NCI-H187 (cell line): ENCODE measurements around the gene SLMAP.
"Not testable (repeated sequence)": the region's sequence is repeated elsewhere in the genome, so short reads cannot be mapped to it uniquely, and the experiment has no call there.

Experiments
- DNase-seq, 2 experiments: peaks; one replicate each; lab custom pipeline; 2025; lab: John Stamatoyannopoulos, UW

Gene SLMAP

DNA sequence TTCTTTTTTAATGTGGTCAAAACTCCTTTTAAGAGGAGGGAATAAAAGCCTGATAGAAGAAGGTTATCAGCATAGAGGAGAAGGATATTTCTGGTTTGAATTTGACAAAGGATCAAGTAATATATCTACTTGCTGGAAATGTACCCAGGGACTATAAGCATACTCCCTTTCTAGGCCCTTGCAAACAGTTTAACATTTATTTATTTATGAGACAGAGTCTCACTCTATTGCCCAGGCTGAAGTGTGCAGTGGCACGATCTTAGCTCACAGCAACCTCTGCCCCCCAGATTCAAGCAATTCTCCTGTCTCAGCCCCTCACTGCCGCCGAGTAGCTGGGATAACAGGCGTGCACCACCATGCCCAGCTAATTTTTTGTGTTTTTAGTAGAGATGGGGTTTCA lies 71.6 kb downstream of the SLMAP start:
- no peak for DNase-seq

DNA sequence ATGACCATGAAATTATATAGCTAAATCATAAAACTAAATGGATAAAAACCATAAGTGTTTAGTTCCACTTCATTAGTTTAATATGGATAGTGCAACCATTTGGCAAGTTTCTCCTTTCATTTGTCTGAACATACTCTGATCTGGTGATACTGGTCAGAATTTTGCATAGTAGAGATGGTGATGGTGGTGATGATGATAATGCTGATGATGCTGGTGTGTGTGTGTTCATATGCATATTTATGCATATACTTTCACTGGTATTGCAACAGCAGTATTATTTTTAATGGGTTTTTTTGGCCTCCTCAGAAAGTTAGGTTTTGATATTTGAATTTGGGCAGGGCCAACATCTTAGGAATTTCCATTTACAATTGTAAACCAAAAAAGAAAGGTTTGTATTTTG lies 76.4 kb downstream of the SLMAP start:
- DNase-seq, result no peak

GRCh38 chr3:57832900-57833313 lies 76.8 kb downstream of the SLMAP start:
- no peak for DNase-seq

DNA sequence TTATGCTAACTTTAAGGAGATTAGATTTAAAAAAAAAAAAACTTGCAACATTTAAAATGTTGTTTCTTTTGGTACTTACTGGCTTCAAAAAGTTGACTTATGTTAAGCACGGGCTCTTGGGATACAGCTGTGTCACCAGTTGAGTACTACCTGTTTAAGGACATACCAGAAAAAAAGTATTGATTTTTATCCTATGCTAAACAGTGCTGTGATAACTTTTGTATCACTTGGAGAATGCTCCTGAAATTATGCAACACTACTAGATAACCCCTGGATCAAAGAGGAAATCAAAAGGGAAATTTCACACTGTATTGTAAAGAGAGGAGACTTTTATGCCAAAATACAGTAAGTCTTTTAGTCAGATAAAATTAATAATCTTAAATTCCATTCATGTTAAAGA lies 77.7 kb downstream of the SLMAP start:
- no peak for DNase-seq

DNA sequence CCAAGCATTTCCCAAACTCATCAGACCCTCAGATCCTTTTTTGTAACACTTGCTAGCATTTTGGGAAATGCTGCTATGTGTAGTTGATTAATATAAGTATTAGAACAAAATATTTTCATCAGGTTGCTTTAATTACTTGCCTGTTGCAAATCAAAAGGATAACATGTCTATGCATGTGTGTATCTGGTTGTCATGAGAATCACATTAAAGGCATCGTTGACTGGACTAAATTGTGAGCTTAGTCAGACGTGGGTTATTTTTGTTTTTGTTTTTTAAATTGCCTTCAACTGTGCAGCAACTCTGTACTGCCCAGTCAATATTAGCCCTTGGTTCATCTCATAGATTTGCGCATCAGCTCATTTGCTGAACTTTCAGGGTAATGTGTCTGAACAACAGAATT lies 81.6 kb downstream of the SLMAP start:
- DNase-seq, result no peak

- no peak for DNase-seq
Measured at GRCh38 chr3:57838627-57839026, 82.5 kb downstream of the SLMAP start.

GRCh38 chr3:57840473-57840872 lies 84.4 kb downstream of the SLMAP start:
- DNase-seq, result no peak

DNA sequence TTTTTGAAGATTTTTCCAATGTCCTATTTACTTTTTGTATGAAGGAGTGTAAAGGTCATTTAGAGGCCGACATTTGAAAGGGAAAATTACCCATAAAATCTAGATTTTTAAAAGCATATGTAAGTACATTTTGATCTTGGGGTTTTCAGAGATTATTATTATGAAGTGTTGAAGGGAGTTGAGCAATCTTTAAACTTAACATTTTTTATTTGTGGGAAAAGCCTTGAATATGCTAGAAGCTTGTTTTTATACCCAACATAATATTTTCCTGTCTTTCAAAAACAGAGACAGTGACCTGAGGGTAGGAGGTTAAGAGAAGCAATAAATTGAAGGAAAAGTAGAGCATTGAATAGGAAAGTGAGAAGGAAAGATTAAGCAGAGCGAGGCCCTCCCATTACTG lies 85.7 kb downstream of the SLMAP start:
- no peak for DNase-seq

GRCh38 chr3:57848177-57848738 lies 92.1 kb downstream of the SLMAP start:
- no peak for DNase-seq

GRCh38 chr3:57851304-57851703 lies 95.2 kb downstream of the SLMAP start:
- no peak for DNase-seq

- no peak for DNase-seq
Measured at GRCh38 chr3:57852896-57853295, 96.8 kb downstream of the SLMAP start.

DNA sequence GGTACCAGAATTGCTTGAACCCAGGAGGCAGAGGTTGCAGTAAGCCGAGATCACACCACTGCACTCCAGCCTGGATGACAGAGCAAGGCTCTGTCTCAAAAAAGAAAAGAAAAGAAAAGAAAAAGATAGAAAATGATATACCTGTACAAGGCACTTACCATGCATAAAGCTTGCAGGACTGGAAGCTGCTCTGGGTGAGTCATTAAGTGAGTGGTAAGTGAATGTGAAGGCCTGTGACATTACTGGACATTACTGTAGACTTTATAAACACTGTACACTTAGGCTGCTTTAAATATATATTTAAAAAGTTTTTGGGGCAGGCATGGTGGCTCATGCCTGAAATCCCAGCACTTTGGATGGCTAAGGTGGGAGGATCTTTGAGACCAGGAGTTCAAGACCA lies 99.2 kb downstream of the SLMAP start:
- DNase-seq, result no peak

DNA sequence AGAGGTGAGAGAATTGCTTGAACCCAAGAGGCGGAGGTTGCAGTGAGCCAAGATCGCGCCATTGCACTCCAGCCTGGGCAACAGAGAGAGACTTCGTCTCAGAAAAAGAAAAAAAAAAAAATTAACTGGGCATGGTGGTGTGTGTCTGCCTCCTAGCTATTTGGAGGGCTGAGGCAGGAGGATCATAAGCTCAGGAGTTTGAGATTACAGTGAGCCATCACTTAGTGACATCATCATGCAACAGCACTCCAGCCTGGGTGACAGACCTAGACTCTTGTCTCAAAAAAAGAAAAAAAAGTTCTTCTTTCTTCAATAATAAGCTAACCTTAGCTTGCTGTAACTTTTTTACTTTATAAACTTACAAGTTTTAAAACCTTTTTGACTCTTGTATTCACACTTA lies 99.8 kb downstream of the SLMAP start:
- DNase-seq, result no peak

DNA sequence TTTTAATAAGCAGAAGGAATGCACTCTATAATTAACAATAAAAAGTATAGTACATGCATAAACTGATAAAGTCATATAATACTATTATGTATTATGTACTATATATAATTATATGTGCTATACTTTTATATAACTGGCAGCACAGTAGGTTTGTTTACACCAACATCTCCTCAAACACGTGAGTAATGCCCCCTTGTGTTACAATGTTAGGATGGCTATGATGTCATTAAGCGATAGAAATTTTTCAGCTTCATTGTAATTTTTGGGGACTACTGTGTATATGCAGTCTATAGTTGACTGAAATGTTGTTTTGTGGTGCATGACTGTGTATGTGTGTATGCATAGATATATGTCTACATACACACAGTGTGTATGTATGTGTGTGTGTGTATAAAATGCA lies 100.6 kb downstream of the SLMAP start:
- DNase-seq, result no peak

GRCh38 chr3:57862894-57863293 lies 106.8 kb downstream of the SLMAP start:
- DNase-seq, result no peak

DNA sequence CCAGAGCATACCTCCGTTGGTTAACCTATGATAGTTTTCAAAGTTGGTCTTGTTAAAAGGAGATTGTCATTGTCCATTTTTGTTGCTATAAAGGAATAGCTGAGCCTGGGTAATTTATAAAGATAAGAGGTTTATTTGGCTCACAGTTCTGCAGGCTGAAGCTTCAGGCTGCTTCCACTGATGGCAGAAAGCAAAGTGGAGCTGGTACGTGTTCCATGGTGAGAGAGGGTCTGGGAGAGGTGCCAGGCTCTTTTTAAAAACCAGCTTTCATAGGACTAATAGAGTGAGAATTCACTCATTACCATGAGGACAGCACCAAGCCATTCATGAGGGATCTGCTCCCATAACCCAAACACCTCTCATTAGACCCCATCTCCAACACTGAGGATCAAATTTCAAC lies 107.3 kb downstream of the SLMAP start:
- no peak for DNase-seq

GRCh38 chr3:57864853-57865252 lies 108.7 kb downstream of the SLMAP start:
- DNase-seq, result no peak

GRCh38 chr3:57869110-57869509 lies 113.0 kb downstream of the SLMAP start:
- not testable (repeated sequence) for DNase-seq

DNA sequence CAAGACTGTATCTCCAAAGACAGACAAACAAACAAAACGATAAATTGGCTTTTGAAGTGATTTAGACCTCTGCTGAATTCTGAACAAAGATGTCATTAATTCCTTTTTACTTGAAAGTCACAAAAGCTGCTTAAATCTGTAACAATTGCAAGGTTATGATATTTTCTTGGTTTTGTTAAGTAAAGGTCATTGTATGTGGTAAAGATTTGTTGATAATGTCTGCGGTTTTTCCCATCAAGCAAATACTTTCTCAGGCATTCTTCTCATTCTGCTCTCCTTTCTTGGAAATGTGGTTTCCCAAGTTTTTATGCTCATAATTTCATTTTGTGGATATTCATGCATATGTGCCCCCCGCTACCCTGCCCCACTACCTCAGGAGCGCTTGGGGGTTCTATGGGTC lies 116.5 kb downstream of the SLMAP start:
- DNase-seq, result no peak

DNA sequence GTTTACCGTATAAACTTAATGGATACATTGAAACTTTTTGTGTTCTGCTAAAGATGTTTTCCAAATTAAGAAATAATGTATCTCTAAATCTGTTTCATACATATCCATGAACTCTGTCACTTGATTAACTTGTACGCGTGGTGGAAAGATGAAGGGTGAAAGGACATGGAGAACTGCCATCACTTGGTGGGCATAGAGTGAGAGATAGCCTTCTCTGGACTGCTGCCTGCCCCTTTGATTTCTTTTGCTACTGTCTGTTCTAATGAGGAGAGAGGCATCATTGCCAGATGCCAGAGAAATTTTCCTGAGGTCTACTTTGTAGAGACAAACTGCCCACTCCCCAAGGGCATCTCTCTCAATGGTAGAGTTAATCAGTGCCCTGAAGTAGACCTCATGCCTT lies 120.5 kb downstream of the SLMAP start:
- no peak for DNase-seq

- no peak for DNase-seq
Measured at GRCh38 chr3:57877116-57877515, 121.0 kb downstream of the SLMAP start.

DNA sequence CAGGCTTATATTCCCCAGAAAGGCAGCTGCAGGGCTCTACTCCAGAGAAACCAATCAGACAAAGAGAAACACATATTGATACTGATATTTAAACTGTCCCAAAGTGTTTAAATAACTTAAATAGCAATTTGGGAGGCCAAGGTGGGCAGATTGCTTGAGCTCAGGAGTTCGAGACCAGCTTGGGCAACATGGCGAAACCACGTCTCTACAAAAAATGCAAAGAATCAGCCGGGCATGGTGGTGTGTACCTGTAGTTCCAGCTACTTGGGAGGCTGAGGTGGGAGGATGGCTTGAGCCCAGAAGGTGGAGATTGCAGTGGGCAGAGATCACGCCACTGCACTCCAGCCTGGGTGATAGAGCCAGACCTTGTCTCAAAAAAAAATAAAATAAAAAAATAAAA lies 128.3 kb downstream of the SLMAP start:
- DNase-seq, result not testable (repeated sequence)

DNA sequence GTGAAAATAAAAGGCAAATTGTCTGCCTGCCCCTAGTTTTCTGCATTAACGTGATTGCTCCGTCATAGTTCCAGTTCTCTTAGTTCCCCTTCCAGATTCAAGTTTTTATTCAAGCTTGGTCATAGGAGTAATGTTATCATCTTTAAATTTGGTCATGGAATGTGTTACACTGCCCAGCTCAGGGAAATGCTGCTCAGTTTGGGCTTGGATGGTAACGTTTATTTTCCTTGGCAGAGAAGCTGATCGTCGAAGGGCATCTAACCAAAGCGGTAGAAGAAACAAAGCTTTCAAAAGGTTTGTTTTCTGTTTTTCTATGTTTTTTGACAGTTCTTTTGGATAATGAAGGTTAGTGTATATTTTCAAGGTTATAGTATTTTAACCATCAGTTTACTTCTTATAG lies 133.7 kb downstream of the SLMAP start:
- DNase-seq, result no peak

- no peak for DNase-seq
Measured at GRCh38 chr3:57890874-57891273, 134.8 kb downstream of the SLMAP start.

GRCh38 chr3:57892423-57892822 lies 136.3 kb downstream of the SLMAP start:
- DNase-seq, result no peak
